Endometrial microvascular endothelial cells (primary cell): ENCODE measurements around the gene NR6A1. TPM values are rescaled to one million over a fixed set of nuclear protein-coding genes. Genes with fewer than 3 reads are reported as not detected.

Source experiments
- in situ Hi-C: cut with HindIII; loops from 2 replicates; pipeline ENCODE4 v1.10.0; 2017; ENCODE audit warnings: low sequenced_read_pairs, low pct_unique_long_range_greater_than_20kb; ENCODE audit errors: inconsistent ontology term
- total RNA-seq: library from RNA; depleted of rRNA; stranded (reverse); fragments of >200 nt; gene quantifications from one replicate; pipeline ENCODE4 v1.2.3, GENCODE V29; 2015; ENCODE audit errors: inconsistent ontology term

The NR6A1 gene
- total RNA-seq, 1 donor from 2014 or later: 0.19 TPM

GRCh38 chr9:124799274-124800006 lies 28.3 kb upstream of the NR6A1 start:
- in situ Hi-C loops: no loop called here

DNA sequence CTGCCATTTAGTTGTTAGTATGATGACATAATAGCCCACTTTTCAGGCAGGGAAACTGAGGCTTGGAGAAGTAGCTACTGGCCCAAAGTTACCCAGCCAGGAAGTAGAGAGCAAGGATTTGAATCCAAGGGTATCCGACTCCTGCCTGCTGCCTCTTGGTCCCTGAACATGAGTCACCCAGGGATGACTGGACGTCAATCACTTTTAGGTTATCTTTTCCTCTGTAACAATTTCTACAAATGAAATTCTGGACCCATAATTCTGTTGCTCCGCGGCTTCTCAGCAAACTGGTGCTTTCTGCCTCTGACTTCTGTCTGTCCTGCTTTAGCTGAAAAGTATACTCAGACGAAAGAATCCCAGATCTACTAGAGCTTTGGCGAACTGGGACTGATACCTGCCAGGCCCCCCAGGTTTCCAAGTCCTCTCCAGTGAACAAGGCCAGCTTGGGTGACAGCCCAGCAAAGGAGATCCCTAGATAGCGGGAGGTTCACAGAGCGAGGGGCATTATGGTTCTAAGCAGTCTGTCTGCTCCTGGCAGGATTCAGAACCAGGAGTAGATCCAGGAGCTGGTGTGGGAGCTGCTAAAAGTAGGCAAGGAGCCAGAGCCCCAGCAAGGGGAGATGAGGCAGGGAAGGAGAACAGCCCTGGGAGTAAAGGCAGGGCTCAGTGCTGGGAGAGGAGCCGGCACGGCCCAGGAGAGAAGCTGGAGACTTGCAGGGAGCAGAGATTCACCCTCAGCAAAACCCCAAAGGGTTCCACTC lies 26.4 kb upstream of the NR6A1 start:
- in situ Hi-C loops: no loop called here

GRCh38 chr9:124795881-124796431 lies 24.8 kb upstream of the NR6A1 start:
- in situ Hi-C loops: no loop called here

DNA sequence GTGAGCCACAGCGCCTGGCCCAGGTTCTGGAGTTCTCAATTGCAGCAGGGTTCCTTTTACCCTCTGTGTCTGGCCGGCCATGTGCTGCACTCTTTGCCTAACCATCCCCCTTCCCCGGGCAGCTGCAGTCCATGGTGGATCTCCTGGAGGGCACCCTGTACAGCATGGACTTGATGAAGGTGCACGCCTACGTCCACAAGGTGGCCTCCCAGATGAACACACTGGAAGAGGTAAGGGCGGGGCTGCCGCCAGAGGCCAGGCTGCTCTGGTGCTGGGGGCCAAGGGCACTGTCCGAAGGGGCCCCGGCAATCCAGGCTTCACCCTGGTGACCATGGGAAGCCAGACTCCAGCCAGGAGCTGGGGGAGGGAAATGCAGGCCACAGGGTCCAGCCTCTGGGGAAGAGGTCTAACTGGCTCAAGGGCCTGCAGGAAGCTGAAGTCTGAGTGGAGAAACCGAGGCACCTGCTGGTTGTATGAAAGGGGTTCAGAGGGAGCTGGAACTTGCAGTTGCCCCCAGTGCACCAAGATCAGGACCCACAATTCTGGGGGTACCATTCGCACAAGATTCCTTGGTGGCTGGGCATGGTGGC lies 23.9 kb upstream of the NR6A1 start:
- in situ Hi-C loops: no loop called here

DNA sequence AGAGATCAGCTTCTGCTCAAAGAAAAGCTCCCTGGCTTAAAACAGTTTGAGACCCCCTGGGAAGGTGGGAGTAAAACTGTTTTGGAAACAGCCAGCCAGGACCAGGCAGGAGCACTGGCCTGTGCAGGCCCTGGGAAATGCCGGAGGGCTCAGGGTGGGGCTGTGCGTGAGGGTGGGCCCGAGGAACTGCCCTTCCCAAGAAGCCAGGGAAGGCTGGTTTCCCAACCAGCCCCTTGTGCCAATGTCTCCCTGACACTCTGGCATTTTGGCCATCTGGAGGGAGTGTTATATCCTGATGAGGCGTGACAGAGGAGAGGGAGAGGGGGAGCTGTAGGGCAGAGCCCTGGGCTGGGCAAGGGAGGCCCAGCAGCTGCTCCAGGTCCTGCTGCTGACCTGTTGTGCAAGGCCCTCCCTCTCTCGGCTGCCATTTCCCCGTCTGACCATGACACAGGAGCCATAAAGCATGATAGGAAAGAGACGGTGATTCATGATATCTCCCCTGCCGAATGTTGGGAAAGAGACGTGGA lies 22.0 kb upstream of the NR6A1 start:
- in situ Hi-C loops: no loop called here

- in situ Hi-C loops: no loop called here
These were observed 21.3 kb upstream of the NR6A1 start for GRCh38 chr9:124792257-124793014.

- in situ Hi-C loops: no loop called here
These were observed 19.8 kb upstream of the NR6A1 start for GRCh38 chr9:124790801-124791505.

- in situ Hi-C loops: no loop called here
These were observed 19.2 kb upstream of the NR6A1 start for GRCh38 chr9:124790301-124790700.

GRCh38 chr9:124789531-124789930 lies 18.4 kb upstream of the NR6A1 start:
- in situ Hi-C loops: no loop called here

DNA sequence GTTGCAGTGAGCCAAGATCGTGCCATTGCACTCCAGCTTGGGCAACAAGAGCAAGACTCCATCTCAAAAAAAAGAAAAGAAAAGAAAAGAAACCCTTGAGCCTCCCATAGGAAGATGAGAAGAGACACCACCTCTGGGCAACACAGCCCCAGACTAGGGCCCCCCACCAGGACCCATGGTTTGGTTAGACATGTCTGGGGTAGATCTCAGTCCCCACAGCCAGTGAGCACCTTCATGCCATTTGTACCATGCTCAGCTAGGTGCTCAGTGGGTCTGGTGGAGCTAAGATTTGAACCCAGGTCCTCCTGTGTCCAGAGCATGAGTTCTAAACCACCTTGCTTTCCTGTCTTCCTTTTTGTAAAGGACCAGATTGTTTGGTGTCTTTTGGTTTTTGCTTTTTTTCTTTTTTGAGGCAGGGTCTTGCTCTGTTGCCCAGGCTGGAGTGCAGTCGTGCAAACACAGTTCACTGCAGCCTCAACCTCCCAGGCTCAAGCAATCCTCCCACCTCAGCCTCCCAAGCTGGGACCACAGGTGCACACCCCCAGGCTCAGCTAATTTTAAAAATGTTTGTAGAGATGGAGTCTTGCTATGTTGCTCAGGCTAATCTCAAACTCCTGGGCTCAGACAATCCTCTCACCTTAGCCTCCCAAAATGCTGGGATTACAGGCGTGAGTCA lies 17.6 kb upstream of the NR6A1 start:
- in situ Hi-C loops: no loop called here

GRCh38 chr9:124786881-124787573 lies 15.9 kb upstream of the NR6A1 start:
- in situ Hi-C loops: no loop called here

- in situ Hi-C loops: no loop called here
These were observed 13.4 kb upstream of the NR6A1 start for GRCh38 chr9:124784509-124784908.

GRCh38 chr9:124783830-124784229 lies 12.7 kb upstream of the NR6A1 start:
- in situ Hi-C loops: no loop called here

DNA sequence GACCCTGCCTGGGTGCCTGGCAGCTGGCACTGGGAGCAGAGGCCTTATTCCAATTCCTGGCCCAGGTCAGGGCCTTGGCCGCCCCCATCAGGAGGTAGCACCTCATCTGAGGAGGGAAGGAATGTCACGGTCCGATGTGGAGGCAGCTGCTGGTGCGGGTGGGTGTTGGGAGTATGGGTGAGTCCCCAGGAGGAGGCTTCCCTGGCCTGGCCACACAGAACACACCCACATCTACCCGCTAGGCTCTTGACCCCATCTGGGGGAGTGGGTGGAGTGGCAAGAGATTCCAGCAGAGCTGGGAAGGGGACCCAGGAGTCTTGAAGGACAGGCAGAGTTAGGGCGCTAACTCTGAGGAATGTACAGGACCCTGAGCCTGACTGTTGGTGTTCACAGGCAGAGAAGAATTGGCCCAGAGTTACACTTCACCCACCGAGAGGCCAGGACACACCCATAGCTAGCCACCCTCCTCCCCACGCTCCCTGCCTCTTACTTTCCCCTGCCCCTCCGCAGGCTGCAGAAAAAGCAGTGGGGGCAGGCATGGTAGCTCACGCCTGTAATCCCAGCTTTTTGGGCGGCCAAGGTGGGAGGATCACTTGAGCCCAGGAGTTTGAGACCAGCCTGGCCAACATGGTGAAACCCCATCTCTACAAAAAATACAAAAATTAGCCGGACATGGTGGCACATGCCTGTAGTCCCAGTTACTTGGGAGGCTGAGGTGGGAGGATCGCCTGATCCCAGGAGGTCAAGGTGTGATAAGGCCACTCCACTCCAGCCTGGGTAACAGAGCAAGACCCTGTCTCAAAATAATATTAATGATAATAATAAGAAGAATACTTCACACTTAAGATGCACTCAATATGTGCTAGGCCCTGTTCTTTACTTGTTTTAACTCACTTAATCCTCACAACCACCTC lies 11.8 kb upstream of the NR6A1 start:
- in situ Hi-C loops: no loop called here

- in situ Hi-C loops: no loop called here
These were observed 11.0 kb upstream of the NR6A1 start for GRCh38 chr9:124781967-124782660.

DNA sequence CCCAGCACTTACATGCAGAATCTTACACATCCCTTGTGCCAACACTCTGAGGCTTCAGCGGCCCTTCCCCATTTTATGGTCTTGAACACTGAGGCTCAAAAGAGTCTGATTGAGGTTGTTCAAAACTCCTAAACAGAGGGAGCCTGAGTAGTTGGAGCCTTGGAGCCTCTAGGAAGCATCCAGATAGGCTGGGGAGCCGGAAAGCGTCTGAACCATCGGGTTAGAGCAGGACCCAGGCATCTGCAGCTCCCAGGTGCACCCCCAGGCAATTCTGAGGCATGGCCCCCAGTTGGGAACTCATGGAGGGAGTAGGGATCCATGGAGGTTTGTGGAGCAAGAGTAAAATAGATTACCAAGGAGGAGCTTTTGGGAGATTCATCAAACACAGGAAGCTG lies 9.6 kb upstream of the NR6A1 start:
- in situ Hi-C loops: no loop called here
